Dermis blood vessel endothelial cell (primary cell): ENCODE data around the gene TRAF2. TPM values are rescaled to one million over a fixed set of nuclear protein-coding genes. Genes with fewer than 3 reads are reported as not detected.
"Not testable (repeated sequence)": the region's sequence is repeated elsewhere in the genome, so short reads cannot be mapped to it uniquely, and the experiment has no call there.

Source experiments
- DNase-seq: peaks from one replicate; pipeline ENCODE4 v3.0.0; 2010
- total RNA-seq: library from RNA; depleted of rRNA; stranded (reverse); fragments of >200 nt; gene quantifications from 2 replicates; pipeline ENCODE4 v1.2.3, GENCODE V29; 2014

The TRAF2 gene
- total RNA-seq, 1 donor from 2014 or later = 20.6 TPM

DNA sequence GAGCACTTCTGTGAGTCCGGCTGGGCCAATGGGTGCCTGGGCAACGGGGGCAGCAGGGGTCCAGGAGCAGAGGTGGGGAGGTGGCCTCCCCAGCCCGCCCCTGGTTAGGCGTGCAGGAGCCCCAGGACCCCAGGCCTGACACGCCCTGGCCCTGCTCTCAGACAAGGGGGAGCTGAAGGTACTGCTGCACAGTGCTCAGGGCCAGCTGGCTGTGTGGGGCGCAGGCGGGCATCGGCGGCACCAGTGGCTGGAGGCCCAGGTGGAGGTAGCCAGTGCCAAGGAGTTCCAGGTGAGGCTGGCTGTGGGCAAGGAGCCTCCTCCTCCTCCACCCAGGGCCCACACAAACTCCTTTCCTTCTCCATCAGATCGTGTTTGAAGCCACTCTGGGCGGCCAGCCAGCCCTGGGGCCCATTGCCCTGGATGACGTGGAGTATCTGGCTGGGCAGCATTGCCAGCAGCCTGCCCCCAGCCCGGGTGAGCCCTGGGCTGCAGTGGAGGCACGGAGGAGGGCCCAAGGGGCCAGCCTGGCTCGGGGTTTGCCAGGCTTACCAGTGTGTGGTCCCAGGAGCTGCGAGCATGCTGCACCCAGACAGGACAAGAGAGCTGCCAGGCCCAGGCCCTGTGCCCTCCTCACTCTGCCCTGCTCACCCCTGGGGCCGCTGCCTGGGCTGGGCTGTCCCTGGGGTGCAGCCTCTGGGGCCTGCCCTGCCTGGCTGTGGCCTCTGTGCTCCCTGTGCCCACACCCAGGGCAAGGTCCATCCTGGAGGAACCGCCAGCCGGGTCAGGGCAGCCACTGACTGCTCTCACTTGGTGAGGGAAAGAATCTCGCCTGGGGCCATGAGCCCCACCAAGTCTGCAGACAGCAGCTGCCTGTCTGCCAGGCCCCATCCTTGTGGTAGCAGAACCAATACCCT is 27.2 kb upstream of the TRAF2 start:
- no peak for DNase-seq

GRCh38 chr9:136860529-136860928 is 25.8 kb upstream of the TRAF2 start:
- no peak for DNase-seq

DNA sequence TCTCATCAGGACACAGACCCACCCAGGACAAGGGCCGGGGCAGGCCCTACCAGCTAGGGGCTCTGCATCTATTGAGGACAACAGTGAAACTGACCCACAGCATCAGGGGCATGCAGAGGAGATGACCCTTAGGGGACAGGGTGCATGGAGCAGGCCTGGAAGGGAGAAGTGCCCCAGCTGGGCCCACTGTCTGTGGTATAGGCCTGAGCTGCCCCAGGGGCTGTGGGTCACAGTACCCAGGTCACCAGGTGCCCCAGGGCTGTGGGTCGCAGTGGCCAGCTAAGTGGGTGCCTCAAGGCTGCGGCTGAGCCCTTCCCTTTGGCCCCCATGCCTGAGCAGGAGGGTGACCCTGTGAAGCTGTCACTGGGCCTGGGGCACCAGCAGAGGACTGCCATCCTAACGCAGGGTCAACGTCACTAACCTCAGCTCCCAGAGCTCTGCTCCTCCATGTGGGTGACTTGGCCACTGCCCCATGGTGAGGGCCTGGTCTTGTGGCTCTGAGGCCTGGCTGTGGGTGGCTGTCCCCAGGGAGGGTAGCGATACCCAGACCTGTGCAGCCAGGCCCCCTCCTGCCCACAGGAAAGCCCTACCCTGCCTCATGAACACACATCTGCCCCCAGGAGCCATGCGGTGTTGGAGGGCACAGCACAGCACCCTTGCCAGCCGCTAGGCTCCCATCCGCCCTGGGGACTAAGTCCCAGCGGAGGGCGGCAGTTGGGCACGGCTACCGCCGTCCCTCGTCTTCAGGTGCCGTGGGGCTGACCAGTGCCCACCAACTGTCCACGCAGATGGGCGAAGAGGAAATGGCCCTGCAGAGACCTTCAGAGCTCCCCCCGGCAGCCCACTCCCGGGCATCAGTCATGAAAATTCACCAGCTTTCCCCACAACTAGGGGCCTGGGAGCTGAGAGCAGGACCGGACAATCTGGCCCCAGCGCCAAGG is 25.1 kb upstream of the TRAF2 start:
- DNase-seq = no peak

DNA sequence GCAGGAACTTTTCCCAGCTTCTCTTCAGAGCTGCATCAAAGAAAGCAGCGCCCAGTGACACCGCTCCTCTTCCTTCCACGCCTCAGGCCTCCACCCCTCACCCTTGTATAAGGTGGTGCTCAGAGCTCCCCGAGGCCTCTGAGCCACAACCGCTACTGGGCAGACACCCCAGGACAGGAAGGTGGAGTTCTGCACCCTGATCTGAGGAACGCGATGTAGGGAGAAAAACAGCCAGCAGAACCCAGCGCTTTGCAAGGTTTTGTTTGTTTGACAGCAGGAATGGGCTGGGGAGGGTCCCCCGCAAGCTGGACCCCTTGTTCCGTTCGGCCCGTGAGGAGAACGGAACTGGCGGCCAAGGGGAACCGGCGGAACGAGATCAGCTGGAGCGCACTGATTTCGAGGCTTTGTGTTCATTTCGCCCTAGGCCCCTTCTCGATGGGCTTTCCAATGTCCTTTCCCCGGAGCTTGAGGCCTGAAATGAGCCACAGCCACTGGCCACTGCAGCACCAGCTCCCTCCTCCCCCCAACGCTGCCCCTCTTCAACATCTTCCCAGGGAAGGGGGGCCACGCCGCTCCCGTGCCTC is 24.4 kb upstream of the TRAF2 start:
- DNase-seq = no peak

DNA sequence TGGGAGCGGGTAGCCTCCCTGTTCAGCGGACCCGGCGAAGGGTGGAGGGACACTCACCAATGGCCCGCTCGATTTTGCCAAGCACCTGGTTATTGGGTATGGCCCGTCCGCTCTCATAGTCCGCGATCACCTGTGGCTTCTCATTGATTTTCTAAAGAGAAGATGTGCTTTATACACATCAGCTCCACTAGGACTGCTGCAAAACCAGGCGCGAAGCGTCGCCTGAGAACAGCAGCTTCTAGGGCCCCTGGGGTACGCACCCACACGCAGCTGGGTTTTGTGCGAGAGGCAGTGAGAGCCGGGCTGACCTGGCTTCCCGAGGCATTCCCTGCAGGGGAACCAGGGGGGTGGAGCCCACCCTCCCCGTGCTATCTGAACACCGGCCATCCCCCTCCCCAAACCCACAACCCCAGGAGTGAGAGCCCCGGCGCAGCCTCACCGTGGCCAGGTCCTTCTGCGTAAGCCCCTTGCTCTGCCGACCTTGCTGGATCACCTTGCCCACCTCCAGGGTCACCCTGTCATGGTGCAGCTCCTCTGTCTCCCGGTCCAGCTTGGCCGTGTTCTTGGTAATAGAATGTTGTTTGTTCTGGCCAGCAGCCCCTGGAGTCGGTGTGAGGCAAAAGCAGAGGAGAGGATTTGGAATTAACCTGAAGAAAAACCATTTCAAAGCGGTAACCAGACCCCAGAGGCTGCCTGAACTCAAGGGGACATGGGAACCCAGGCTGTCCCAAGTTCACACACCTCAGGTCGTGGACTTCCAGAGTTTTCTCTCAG is 23.3 kb upstream of the TRAF2 start:
- no peak for DNase-seq

GRCh38 chr9:136863623-136864273 is 22.6 kb upstream of the TRAF2 start:
- DNase-seq = no peak

GRCh38 chr9:136865041-136865767 is 21.1 kb upstream of the TRAF2 start:
- no peak for DNase-seq

GRCh38 chr9:136865768-136866103 is 20.6 kb upstream of the TRAF2 start:
- DNase-seq = no peak

DNA sequence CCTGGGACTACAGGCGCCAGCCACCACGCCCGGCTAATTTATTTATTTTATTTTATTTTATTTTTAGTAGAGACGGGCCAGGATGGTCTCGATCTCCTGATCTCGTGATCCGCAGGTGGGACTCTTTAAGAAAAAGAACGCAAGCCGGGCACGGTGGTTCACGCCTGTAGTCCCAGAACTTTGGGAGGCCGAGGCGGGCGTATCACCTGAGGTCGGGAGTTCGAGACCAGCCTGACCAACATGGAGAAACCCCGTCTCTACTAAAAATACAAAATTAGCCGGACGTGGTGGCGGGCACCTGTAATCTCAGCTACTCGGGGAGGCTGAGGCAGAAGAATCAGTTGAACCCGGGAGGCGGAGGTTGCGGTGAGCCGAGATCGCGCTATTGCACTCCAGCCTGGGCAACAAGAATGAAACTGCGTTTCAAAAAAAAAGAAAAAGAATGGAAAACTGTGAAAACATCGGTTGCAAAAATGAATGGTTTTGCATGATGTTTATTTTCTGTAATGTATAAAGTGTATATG is 19.4 kb upstream of the TRAF2 start:
- DNase-seq = not testable (repeated sequence)

DNA sequence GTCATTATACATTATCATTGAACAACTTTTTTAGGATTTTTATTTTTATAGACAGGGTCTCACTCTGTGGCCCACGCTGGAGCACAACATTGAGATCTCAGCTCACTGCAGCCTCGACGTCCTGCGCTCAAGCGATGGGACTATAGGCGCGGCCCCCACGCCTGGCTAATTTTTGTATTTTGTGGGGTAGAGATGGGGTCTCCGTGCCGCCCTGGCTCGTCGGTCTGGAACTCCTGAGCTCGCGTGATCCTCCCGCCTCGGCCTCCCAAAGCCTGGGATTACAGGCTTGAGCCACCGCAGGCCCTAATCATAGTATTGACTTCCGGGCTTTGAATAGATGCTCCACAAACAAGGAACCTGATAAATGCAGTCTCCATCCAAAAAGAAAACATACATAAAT is 18.8 kb upstream of the TRAF2 start:
- no peak for DNase-seq

DNA sequence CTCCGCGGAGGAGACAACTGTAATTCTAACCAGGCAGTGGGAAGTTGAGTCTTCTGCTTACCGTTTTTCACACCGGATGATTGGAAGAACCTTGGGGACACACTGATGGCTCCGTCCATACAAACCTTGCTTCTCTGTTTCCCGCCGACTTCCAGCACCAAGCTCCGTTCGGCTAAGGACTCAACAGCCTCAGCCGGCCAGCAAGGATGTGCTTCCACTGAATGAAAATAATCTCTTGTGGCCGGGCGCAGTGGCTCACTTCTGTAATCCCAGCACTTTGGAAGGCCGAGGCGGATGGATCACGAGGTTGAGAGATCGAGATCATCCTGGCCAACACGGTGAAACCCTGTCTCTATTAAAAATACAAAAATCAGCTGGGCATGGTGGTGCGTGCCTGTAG is 18.4 kb upstream of the TRAF2 start:
- DNase-seq = no peak

- no peak for DNase-seq
Measured at GRCh38 chr9:136868644-136869043, 17.7 kb upstream of the TRAF2 start.

DNA sequence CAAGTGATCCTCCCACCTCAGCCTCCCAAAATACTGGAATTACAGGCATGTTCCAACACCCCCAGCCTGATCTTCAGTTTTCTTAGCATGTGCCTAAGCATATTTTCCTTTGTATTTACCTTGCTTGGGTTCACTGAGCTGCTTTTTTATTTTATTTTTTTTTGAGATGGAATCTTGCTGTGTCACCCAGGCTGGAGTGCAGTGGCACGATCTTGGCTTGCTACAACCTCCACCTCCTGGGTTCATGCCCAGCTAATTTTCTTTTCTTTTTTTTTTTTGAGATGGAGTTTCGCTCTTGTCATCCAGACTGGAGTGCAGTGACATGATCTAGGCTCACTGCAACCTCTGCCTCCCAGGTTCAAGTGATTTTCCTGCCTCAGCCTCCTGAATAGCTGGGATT is 16.7 kb upstream of the TRAF2 start:
- not testable (repeated sequence) for DNase-seq

DNA sequence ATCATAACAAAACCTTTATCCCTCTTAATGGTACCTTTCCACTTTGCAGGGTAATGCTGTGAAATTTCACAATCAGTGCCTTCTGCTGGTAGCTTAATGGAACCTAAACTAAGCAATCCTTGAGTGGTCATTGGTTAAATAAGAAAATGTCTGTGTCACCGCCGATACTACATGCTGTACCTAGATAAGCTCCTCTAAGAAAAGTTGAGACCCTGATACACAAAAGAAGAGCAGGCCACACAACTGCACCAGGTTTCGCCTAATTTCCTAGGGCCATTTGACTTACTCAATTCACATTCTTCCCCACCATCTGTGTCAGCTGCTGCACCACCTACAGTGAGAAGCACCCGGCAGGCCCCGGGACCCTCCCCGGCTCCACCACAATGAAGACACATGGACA is 11.2 kb upstream of the TRAF2 start:
- DNase-seq = no peak

GRCh38 chr9:136876476-136876875 is 9.8 kb upstream of the TRAF2 start:
- DNase-seq = no peak

DNA sequence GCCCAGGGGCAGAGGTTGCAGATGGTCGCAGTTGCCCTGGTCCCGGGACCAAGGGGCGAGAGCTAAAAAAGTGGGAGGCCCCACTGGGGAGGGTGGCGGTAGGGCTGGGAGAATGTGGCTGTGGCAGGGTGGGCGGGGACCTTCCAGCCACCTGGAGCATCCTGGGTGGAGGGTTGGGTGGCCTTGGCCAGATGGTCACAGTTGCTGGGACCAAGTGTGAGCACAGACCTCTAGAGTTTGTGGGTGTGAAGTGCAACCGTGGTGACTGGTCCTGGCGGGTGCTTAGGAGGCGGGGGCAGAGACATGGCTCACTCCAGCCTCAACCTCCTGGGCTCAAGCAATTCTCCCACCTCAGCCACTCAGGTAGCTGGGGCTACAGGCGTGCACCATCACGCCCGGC is 5.7 kb upstream of the TRAF2 start:
- no peak for DNase-seq

DNA sequence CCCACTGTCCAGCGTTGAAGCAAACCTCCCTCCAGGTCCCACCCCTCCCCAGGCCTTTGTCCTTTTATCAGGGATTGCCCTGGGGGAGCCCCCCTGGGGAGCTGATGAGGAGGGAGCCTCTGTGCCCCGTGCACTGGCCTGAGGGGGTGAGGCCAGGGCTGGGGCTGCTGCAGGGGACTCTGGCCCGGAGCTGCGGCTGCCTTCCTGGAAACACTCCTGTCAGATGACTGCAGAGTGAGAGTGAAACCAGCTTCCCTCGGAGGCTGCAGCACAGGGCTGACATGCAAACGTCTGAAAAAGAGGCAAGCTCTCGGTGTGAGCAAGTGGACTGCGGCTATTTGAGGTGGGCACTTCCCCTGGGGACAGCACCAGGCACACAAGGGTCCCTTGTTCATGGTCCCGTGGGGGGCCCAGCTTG is 4.6 kb upstream of the TRAF2 start:
- no peak for DNase-seq

- DNase-seq = peak; percentile 83
Measured at GRCh38 chr9:136882109-136882946, 4.0 kb upstream of the TRAF2 start.

- DNase-seq = not testable (repeated sequence)
Measured at GRCh38 chr9:136882947-136883283, 3.4 kb upstream of the TRAF2 start.

DNA sequence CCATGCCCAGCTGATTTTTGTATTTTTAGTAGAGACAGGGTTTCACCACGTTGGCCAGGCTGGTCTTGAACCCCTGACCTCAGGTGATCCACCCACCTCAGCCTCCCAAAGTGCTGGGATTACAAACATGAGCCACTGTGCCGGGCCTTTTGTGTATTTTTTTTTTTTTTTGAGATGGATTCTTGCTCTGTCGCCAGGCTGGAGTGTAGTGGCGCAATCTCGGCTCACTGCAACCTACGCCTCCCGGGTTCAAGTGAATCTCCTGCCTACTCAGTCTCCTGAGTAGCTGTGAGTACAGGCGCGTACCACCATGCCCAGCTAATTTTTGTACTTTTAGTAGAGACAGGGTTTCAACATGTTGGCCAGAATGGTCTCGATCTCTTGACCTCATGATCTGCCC is 2.6 kb upstream of the TRAF2 start:
- DNase-seq = not testable (repeated sequence)
